ENCODE measurements around the gene NUP85. TPM values are rescaled to one million over a fixed set of nuclear protein-coding genes. Genes with fewer than 3 reads are reported as not detected.
A peak's percentile ranks its signal among the peaks of the same experiment; 100 is the strongest.

Gene NUP85
- total RNA-seq, 1 donor = 41.5 TPM

GRCh38 chr17:75225016-75225415 lies 19.5 kb downstream of the NUP85 start:
- no peak for DNase-seq (ENCODE audit: low read depth)
- TF ChIP-seq CTCF (IDR thresholded peaks at IDR 0.05; ENCODE audit: insufficient read depth, low read length) = no peak
- H3K4me3 ChIP-seq (ENCODE audit: low read depth, low read length) = no peak overlapping the region

- no peak for DNase-seq (ENCODE audit: low read depth)
- TF ChIP-seq CTCF (IDR thresholded peaks at IDR 0.05; ENCODE audit: insufficient read depth, low read length) = no peak
- no peak overlapping the region for H3K4me3 ChIP-seq (ENCODE audit: low read depth, low read length)
These were observed 22.2 kb downstream of the NUP85 start for GRCh38 chr17:75227729-75228128.

GRCh38 chr17:75228305-75228704 lies 22.8 kb downstream of the NUP85 start:
- no peak overlapping the region for H3K4me3 ChIP-seq (ENCODE audit: low read depth, low read length)
- no peak for TF ChIP-seq CTCF (IDR thresholded peaks at IDR 0.05; ENCODE audit: insufficient read depth, low read length)
- peak; percentile 22 for DNase-seq (ENCODE audit: low read depth)

- H3K4me3 ChIP-seq (ENCODE audit: low read depth, low read length) = no peak overlapping the region
- DNase-seq (ENCODE audit: low read depth) = no peak
- no peak for TF ChIP-seq CTCF (IDR thresholded peaks at IDR 0.05; ENCODE audit: insufficient read depth, low read length)
These were observed 23.4 kb downstream of the NUP85 start for GRCh38 chr17:75228847-75229246.

GRCh38 chr17:75231071-75231470 lies 25.6 kb downstream of the NUP85 start:
- H3K4me3 ChIP-seq (ENCODE audit: low read depth, low read length) = no peak overlapping the region
- no peak for TF ChIP-seq CTCF (IDR thresholded peaks at IDR 0.05; ENCODE audit: insufficient read depth, low read length)
- no peak for DNase-seq (ENCODE audit: low read depth)

GRCh38 chr17:75231741-75232464 lies 26.4 kb downstream of the NUP85 start:
- TF ChIP-seq CTCF (IDR thresholded peaks at IDR 0.05; ENCODE audit: insufficient read depth, low read length) = no peak
- no peak for DNase-seq (ENCODE audit: low read depth)
- H3K4me3 ChIP-seq (ENCODE audit: low read depth, low read length) = no peak overlapping the region

GRCh38 chr17:75232786-75233185 lies 27.3 kb downstream of the NUP85 start:
- TF ChIP-seq CTCF (IDR thresholded peaks at IDR 0.05; ENCODE audit: insufficient read depth, low read length) = no peak
- no peak for DNase-seq (ENCODE audit: low read depth)
- no peak overlapping the region for H3K4me3 ChIP-seq (ENCODE audit: low read depth, low read length)

Measured in fibroblast of the aortic adventitia (primary cell).